Adrenal gland (tissue), 5 donors: ENCODE measurements around the gene ZNF296.

Experiments used
- POLR2A ChIP-seq, 2 donors: fragments of 450-650 bp; IDR thresholded peaks; one replicate each; pipeline ENCODE4 v1.6.1; 2017; ENCODE audit warnings: antibody characterized with exemption in 2 of 2, mild to moderate bottlenecking in 2 of 2, moderate library complexity in 1 of 2
- TF ChIP-seq, protein P1 (sequence below), 6 experiments: fragments of 450-650 bp in 4 of 6; fragments of 200-600 bp in 2 of 6; sonication (generic) in 1 of 6; IDR thresholded peaks; 1 replicate in 5 of 6; 2 replicates in 1 of 6; pipeline versions ENCODE4 v1.5.1 to v1.8.0; 2016 to 2021; ENCODE audit warnings: antibody characterized with exemption in 6 of 6, mild to moderate bottlenecking in 2 of 6, moderate library complexity in 1 of 6
- donor health status: DM: no; HTN: no; CAD: no.

GRCh38 chr19:45103508-45104319, 27.4 kb upstream of the ZNF296 start:
- TF ChIP-seq, protein P1, sequence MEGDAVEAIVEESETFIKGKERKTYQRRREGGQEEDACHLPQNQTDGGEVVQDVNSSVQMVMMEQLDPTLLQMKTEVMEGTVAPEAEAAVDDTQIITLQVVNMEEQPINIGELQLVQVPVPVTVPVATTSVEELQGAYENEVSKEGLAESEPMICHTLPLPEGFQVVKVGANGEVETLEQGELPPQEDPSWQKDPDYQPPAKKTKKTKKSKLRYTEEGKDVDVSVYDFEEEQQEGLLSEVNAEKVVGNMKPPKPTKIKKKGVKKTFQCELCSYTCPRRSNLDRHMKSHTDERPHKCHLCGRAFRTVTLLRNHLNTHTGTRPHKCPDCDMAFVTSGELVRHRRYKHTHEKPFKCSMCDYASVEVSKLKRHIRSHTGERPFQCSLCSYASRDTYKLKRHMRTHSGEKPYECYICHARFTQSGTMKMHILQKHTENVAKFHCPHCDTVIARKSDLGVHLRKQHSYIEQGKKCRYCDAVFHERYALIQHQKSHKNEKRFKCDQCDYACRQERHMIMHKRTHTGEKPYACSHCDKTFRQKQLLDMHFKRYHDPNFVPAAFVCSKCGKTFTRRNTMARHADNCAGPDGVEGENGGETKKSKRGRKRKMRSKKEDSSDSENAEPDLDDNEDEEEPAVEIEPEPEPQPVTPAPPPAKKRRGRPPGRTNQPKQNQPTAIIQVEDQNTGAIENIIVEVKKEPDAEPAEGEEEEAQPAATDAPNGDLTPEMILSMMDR (IDR thresholded peaks at IDR 0.05): no peak
- no peak for TF ChIP-seq POLR2A (IDR thresholded peaks at IDR 0.05)
